Loucy (cell line): Measurements from ENCODE around the gene TRAF4.

ENCODE experiments used
- EZH2phosphoT487 ChIP-seq: fragments of 200-600 bp; IDR thresholded peaks from 2 replicates; pipeline ENCODE4 v1.6.1; 2018; ENCODE audit warnings: antibody characterized with exemption, mild to moderate bottlenecking, moderate library complexity, borderline replicate concordance
- TF ChIP-seq, protein P1 (sequence below): fragments of 200-600 bp; sonication (generic); conservative IDR thresholded peaks from 2 replicates; pipeline ENCODE4 v1.5.1; 2014; ENCODE audit warnings: mild to moderate bottlenecking, antibody characterized with exemption, low read length

DNA sequence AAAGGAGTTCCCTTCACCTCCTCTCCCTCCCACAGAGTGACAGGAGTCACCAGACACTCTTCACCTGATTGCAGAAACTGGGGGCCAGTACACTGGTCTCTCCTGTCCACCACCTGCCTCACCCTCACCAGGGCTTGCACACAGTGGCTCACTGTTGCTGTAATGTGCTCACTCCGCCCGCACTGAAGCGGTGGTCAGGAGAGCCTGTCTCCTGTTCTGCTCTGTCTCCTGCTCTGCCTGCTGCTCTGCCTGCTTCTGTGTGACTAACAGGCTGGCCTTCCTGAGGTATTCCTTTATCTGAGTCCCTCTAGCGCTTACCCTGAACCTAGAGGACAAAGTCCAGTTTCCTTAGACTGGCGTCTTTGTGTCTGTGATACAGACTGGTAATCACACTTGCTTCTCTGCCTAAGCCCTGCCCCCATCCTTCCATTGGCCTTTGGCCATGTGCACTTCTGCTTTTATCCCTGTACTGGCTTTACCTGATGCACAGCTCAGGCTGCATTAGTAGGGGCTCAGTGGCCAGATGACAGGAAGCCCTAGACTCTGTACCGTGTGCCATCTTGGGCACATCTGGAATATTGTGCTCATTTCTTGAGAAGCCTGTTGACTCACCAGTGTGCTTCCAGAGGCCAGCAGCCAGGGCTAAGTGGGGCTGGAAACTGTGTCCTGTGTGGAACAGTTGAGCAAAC, 45.4 kb upstream of the TRAF4 start:
- TF ChIP-seq, protein P1, sequence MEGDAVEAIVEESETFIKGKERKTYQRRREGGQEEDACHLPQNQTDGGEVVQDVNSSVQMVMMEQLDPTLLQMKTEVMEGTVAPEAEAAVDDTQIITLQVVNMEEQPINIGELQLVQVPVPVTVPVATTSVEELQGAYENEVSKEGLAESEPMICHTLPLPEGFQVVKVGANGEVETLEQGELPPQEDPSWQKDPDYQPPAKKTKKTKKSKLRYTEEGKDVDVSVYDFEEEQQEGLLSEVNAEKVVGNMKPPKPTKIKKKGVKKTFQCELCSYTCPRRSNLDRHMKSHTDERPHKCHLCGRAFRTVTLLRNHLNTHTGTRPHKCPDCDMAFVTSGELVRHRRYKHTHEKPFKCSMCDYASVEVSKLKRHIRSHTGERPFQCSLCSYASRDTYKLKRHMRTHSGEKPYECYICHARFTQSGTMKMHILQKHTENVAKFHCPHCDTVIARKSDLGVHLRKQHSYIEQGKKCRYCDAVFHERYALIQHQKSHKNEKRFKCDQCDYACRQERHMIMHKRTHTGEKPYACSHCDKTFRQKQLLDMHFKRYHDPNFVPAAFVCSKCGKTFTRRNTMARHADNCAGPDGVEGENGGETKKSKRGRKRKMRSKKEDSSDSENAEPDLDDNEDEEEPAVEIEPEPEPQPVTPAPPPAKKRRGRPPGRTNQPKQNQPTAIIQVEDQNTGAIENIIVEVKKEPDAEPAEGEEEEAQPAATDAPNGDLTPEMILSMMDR: no peak
- no peak for TF ChIP-seq EZH2phosphoT487
